GM12892 (cell line): ENCODE results near the gene CIITA. TPM values are rescaled to one million over a fixed set of nuclear protein-coding genes. Genes with fewer than 3 reads are reported as not detected.
"Not testable (repeated sequence)": the region's sequence is repeated elsewhere in the genome, so short reads cannot be mapped to it uniquely, and the experiment has no call there.

Experiments used
- DNase-seq: peaks from one replicate; pipeline ENCODE4 v3.0.0; 2011; ENCODE audit not compliant: insufficient read length
- FAIRE-seq: peaks from 2 replicates; lab custom pipeline; 2011; peaks lifted over from hg19 to GRCh38; lab: Jason Lieb, UNC
- POLR2A ChIP-seq: IDR thresholded peaks from 2 replicates; pipeline ENCODE4 v1.6.1; 2011; ENCODE audit warnings: low read depth, low read length, control low read depth
- POLR2AphosphoS5 ChIP-seq: IDR thresholded peaks from 2 replicates; pipeline ENCODE4 v1.6.1; 2011; ENCODE audit warnings: low read depth, low read length, control low read depth
- TAF1 ChIP-seq: IDR thresholded peaks from 2 replicates; pipeline ENCODE4 v1.6.1; 2011; ENCODE audit warnings: low read depth, mild to moderate bottlenecking, control low read depth, low read length, borderline replicate concordance
- polyA plus RNA-seq: library from polyadenylated mRNA; unstranded; fragments of >200 nt; gene quantifications from one replicate; pipeline ENCODE4 v1.2.1, GENCODE V29; 2012; ENCODE audit warnings: missing spikeins, inconsistent platforms; ENCODE audit not compliant: missing spikeins

The CIITA gene, protein sequence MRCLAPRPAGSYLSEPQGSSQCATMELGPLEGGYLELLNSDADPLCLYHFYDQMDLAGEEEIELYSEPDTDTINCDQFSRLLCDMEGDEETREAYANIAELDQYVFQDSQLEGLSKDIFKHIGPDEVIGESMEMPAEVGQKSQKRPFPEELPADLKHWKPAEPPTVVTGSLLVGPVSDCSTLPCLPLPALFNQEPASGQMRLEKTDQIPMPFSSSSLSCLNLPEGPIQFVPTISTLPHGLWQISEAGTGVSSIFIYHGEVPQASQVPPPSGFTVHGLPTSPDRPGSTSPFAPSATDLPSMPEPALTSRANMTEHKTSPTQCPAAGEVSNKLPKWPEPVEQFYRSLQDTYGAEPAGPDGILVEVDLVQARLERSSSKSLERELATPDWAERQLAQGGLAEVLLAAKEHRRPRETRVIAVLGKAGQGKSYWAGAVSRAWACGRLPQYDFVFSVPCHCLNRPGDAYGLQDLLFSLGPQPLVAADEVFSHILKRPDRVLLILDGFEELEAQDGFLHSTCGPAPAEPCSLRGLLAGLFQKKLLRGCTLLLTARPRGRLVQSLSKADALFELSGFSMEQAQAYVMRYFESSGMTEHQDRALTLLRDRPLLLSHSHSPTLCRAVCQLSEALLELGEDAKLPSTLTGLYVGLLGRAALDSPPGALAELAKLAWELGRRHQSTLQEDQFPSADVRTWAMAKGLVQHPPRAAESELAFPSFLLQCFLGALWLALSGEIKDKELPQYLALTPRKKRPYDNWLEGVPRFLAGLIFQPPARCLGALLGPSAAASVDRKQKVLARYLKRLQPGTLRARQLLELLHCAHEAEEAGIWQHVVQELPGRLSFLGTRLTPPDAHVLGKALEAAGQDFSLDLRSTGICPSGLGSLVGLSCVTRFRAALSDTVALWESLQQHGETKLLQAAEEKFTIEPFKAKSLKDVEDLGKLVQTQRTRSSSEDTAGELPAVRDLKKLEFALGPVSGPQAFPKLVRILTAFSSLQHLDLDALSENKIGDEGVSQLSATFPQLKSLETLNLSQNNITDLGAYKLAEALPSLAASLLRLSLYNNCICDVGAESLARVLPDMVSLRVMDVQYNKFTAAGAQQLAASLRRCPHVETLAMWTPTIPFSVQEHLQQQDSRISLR
- 89.5 TPM for polyA plus RNA-seq

DNA sequence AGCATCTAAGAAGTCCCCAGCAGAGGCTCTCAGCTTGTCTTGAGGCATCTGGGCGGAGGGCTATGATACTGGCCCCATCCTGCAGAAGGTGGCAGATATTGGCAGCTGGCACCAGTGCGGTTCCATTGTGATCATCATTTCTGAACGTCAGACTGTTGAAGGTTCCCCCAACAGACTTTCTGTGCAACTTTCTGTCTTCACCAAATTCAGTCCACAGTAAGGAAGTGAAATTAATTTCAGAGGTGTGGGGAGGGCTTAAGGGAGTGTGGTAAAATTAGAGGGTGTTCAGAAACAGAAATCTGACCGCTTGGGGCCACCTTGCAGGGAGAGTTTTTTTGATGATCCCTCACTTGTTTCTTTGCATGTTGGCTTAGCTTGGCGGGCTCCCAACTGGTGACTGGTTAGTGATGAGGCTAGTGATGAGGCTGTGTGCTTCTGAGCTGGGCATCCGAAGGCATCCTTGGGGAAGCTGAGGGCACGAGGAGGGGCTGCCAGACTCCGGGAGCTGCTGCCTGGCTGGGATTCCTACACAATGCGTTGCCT is at the start of gene CIITA:
Gene CIITA (plus strand): TSS at position 404 of the 543 bp plus-strand sequence. CDS start 129 bp downstream, at position 533.
- FAIRE-seq (peak; percentile 97), DNase-seq (peak; percentile 63)
- peak; percentile 89 for TF ChIP-seq TAF1
- TF ChIP-seq POLR2AphosphoS5 = peak; percentile 88
- peak; percentile 85 for TF ChIP-seq POLR2A

DNA sequence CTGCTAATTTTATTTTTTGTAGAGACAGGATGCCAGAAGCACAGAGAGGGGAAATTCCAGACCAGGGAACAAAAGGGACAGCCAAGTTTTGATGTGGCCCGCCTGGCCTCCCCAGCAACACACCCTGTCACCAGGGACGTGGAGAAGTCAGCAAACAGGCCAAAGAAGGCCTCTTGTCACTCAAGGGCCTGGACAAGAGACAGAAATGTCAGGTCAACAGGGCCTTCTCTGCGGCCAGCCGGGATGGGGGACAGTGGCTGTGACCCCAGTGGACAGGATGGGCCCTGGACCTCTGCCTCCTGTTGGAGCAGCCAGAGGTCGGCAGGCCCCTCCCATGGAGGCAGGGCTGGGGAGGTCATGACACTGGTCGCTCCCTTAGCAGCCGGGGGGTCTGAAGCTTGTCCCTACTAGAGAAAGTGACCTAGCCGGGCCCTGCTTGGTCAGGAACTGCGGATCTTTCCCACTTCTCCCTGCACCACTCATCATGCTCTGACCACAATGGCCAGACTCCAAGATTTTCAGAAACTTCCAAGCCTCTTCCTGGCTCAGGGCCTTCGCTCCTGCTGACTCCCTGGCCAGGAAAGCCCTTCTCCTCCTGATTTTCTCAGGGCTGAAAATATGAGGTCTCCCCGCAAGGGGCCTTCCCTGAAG is 49.2 kb upstream of the CIITA start:
- FAIRE-seq (no peak), DNase-seq (no peak)
- TF ChIP-seq TAF1 = no peak
- TF ChIP-seq POLR2AphosphoS5 = no peak
- no peak for TF ChIP-seq POLR2A

DNA sequence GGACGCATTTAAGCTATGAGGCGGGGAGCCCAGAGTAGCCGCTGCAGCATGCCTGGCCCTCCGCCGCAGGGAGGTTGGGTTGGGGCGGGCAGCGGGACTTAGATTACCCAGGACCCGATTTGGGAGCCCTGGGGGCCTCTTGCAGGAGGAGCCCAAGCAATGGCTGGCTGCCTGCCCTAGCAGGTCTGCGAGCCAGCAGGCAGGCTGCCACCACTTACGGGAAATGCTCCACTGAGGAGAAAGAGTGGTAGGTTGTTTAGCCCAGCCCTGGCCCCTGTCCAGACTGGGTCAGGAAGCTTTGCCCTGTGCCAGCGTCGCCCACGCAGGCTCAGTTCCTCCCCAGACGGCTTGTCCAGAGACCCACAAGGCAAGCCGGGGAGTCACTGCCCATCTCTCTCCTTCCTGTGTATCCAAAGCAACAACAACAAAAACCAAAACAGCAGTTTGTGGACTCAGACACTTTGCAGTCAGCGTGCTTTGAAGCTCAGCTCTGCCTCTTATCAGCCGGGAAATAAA is 48.1 kb upstream of the CIITA start:
- peak; percentile 17 for FAIRE-seq

DNA sequence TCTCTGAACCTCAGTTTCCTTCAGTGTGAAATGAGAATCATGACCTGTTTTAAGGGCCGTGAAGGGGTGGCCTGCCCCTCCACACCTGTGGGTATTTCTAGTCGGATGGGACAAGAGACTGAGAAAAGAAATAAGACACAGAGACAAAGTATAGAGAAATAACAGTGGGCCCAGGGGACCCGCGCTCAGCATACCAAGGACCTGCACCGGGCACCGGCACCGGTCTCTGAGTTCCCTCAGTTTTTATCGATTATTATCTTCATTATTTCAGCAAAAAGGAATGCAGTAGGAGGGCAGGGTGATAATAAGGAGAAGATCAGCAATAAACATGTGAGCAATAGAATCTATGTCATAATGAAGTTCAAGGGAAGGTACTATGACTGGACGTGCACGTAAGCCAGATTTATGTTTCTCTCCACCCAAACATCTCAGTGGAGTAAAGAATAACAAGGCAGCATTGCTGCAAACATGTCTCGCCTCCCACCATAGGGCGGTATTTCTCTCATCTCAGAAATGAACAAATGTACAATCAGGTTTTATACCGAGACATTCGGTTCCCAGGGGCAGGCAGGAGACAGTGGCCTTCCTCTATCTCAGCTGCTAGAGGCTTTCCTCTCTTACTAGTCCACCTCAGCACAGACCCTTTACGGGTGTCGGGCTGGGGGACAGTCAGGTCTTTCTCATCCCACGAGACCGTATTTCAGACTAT is 47.5 kb upstream of the CIITA start:
- not testable (repeated sequence) for DNase-seq, FAIRE-seq

More for the DNA sequence above, 48.1 kb upstream of the CIITA start:
- no peak for DNase-seq
- TF ChIP-seq POLR2A (no peak), POLR2AphosphoS5 (no peak), TAF1 (no peak)

DNA sequence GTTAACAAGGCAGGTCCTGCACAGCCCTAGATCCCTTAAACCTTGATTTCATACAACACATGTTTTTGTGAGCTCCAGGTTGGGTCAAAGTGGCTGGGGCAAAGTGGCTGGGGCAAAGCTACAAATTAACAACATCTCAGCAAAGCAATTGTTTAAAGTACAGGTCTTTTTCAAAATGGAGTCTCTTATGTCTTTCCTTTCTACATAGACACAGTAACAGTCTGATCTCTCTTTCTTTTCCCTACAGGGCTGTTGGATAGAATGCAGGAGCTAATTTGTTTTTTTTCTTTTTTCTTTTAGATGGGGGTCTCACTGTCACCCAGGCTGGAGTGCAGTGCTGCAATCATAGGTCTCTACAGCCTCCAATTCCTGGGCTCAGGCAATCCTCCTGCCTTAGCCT is 46.8 kb upstream of the CIITA start:
- not testable (repeated sequence) for DNase-seq

DNA sequence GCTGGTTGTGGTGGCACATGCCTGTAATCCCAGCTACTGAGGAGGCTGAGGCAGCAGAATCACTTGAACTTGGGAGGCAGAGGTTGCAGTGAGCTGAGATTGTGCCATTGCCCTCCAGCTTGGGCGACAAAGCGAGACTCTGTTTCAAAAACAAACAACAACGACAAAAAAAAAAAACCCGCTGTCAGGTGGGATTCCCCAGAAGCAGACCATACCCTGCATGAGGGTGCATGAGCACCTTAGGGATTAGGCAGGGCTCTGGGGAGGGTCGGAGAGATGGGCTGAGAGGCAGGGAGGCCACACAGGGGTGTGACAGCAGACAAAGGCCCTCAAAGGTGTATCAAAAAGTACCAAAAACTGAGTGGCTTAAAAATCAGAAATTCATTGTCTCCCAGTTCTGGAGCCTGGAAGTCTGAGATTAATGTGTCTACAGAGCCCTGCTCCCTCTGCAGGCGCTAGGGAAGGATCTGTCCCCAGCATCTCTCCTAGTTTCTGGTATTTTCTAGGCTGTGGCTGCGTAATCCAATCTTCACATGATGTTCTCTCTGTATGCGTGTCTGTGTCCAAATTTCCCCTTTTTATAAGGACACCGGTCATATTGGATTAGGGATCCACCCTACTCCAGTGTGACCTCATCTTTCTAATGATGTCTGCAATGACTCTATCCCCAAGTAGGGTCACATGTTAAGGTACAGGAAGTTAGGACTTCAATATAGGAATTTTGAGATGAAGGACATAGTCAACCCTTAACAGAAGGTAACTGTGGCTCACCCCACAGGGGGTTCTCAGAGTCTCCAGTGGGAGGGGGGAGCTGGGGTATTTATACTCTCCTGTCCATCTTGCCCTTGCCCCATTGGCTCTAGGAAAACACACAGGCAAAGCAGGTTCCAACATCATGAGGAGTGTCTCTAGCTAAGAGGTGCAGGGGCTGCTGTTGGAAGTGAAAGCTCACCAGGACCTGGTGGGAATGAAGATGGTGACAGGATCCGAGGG is 44.8 kb upstream of the CIITA start:
- FAIRE-seq = peak; percentile 72
- no peak for DNase-seq
- TF ChIP-seq POLR2A (no peak), TAF1 (no peak), POLR2AphosphoS5 (no peak)

More for the DNA sequence above, 46.8 kb upstream of the CIITA start:
- not testable (repeated sequence) for FAIRE-seq

DNA sequence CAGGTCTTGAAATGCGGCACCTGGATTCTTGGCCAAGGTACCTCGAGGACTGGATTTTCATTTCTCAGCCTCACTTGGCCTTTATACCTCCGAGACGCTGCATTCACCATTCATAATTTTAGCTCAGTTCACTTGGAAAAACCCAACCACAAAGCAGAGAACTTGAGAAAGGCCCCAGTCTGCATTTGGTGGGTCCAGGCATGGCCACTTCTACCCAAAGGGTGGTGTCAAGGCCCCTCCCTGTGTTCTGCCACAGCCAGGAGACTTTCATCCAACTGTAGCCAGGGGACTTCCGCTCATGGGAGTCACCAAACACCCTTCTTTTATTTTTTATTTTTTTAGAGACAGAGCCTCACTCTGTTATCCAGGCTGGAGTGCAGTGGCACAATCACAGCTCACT is 43.7 kb upstream of the CIITA start:
- no peak for TF ChIP-seq POLR2A
- TF ChIP-seq TAF1 = no peak
- TF ChIP-seq POLR2AphosphoS5 = no peak
- no peak for DNase-seq

DNA sequence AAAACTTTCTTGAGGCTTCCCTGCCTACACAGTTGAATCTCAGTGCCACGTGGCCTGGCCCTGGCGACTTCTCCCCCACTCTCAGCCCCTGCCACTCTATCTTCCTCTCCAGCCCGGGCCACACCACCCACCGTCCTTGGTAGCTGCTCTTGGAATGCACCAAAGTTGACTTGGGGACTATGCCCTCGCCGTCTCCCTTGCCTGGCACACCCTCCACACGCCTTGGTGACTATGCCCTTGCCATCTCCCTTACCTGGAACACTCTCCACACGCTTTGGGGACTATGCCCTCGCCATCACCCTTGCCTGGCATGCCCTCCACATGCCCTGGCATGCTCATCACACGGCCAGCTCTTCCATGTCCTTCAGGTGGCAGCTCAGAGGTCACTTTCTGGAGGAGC is 42.9 kb upstream of the CIITA start:
- TF ChIP-seq TAF1 (no peak), POLR2A (no peak), POLR2AphosphoS5 (no peak)
- peak; percentile 69 for FAIRE-seq
- no peak for DNase-seq

More for the DNA sequence above, 43.7 kb upstream of the CIITA start:
- FAIRE-seq = peak; percentile 56

DNA sequence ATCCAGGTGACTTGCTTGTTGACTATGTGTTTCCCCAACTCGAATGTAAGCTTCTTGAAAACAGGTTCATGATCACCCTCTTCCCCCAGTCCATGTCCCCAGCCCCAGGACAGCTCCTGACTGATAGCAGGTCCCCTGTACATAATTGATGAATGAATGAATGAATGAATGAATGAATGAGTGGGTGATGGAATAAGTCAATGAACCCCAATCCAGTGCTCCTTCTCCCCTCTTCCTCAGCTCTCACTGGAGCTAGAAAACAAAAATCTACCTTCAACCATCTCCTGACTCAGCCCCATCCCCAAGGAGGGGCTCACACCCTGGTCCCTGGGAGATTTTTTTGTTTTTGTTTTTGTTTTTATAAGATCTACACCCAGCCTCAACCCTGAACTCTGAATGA is 42.2 kb upstream of the CIITA start:
- peak; percentile 76 for FAIRE-seq
- TF ChIP-seq POLR2AphosphoS5 = no peak
- DNase-seq = no peak

DNA sequence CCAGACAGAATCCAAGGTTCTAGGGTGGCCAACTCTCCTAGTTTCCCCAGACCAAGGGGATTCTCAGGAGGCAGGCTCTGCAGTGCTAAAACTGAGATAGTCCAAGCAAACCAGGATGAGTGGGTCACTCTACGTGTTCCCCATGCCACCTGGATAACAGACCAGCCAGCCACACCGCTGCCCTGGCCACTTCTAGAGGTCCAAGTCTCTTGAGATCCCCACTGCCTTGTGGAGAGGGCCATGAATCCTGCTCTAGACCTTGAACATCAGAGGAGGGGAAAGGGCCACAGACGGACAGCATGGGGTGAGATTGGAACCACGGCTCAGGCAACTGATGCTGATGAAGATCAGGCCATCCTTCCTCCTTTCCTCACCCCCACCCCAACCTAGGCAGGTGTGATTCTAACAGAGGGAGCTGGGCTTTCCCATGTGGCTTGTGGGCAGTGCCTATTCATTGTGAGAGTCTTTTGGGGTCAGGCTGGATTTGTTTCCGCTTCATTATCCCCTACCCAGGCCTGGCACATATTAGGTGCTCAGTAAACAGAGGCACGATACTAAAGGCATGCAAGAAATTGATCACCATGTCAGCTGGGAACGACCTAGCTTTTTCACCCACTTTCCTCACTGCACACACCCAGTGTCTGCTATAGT is 41.6 kb upstream of the CIITA start:
- peak; percentile 89 for FAIRE-seq
- peak; percentile 54; the same call in 1 of the 2 replicates for TF ChIP-seq POLR2AphosphoS5
- TF ChIP-seq POLR2A = no peak
- no peak for DNase-seq
